Tibial nerve (tissue), 4 donors: ENCODE results near the gene PPP2R5B. TPM values are rescaled to one million over a fixed set of nuclear protein-coding genes. Genes with fewer than 3 reads are reported as not detected.
A peak's percentile ranks its signal among the peaks of the same experiment; 100 is the strongest.

Experiments used
- DNase-seq, 2 donors: peaks; one replicate each; pipeline ENCODE4 v3.0.0-alpha.2; 2019; ENCODE audit warnings: low spot score in 2 of 2
- H3K27ac ChIP-seq, 4 donors: fragments of 200-600 bp; sonication (generic) in 3 of 4; one replicate each; pipeline ENCODE4 v1.5.1; 2017 to 2019; ENCODE audit warnings: mild to moderate bottlenecking in 1 of 4
- H3K27me3 ChIP-seq, 2 donors: fragments of 200-600 bp; sonication (generic) in 1 of 2; one replicate each; pipeline versions ENCODE4 v1.5.1 to v1.6.0; 2017 to 2019
- H3K36me3 ChIP-seq, 3 donors: fragments of 200-600 bp; sonication (generic); one replicate each; pipeline ENCODE4 v1.5.1; 2018 to 2019
- H3K4me1 ChIP-seq, 4 donors: fragments of 200-600 bp; sonication (generic) in 3 of 4; one replicate each; pipeline ENCODE4 v1.5.1; 2017 to 2019
- H3K4me3 ChIP-seq, 4 donors: fragments of 200-600 bp; sonication (generic) in 3 of 4; one replicate each; pipeline ENCODE4 v1.5.1; 2017 to 2019; ENCODE audit warnings: mild to moderate bottlenecking in 1 of 4, moderate library complexity in 1 of 4
- H3K9me3 ChIP-seq, 4 donors: fragments of 200-600 bp; sonication (generic) in 3 of 4; one replicate each; pipeline ENCODE4 v1.5.1; 2017 to 2019
- EP300 ChIP-seq, 2 donors: sonication (generic); formaldehyde crosslinking; IDR thresholded peaks; one replicate each; pipeline ENCODE4 v1.6.1; 2017; ENCODE audit warnings: antibody characterized with exemption in 2 of 2, mild to moderate bottlenecking in 1 of 2
- POLR2A ChIP-seq, 2 donors: fragments of 450-650 bp; IDR thresholded peaks; one replicate each; pipeline ENCODE4 v1.6.1; 2017; ENCODE audit warnings: antibody characterized with exemption in 2 of 2, mild to moderate bottlenecking in 2 of 2, moderate library complexity in 2 of 2
- WGBS, 2 donors: methylation state at CpG; one replicate each; pipeline ENCODE4 v1.1.5; 2018; 5-methylcytosine and 5-hydroxymethylcytosine counted together
- total RNA-seq, 4 donors: library from RNA; depleted of rRNA; stranded (reverse); fragments of >200 nt; gene quantifications; one replicate each; pipeline ENCODE4 v1.1.0, GENCODE V29; 2016
- TF ChIP-seq, protein P1 (sequence below), 5 experiments: fragments of 200-600 bp in 3 of 5; fragments of 450-650 bp in 2 of 5; sonication (generic) in 3 of 5; IDR thresholded peaks; one replicate each; pipeline ENCODE4 v1.5.1; 2016 to 2019; ENCODE audit warnings: antibody characterized with exemption in 5 of 5, mild to moderate bottlenecking in 3 of 5, moderate library complexity in 2 of 5

PPP2R5B gene
- total RNA-seq, 4 donors from 2014 or later: 10.7 to 21.4 (median 20.2) TPM

DNA sequence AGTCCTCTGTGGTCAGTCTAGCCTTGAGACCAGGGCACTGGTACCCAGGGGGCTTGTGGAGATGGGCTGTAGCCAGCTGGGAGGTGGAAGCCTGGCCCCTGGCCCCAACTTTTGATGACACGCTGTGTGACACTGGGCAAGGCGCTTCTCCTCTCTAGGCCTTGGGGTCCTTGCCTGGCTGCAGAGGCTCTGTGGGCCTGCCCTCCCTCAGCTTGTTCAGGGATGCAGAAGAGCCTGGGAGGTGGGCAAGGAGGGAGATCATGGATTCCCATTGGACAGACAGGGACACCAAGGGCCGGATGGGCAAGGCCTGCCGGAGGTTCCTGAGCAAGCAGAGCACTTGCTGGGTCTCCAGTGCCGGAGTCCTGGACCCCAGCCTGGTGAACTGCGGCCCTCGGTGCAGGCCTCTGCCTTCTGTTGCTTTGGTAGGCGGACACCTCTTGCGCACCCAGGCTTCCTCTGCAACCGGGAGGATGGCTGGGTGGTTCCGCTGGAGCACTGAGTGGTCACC is 1.3 kb upstream of the PPP2R5B start:
- H3K4me3 ChIP-seq: peak overlapping the region in 1 of 4 donors; percentile 72
- H3K27ac ChIP-seq: peak overlapping the region in 3 of 4 donors; percentile 91 to 98 (median 92)
- H3K4me1 ChIP-seq: peaks cover 0 to 42% (median 15%) of the 10 kb centered on the region in 4 donors
- TF ChIP-seq EP300 (IDR thresholded peaks at IDR 0.05): no peak
- WGBS, 2 donors: 84 to 100% methylated on average over 5 to 8 of the region's 11 CpGs
- no peaks in the 10 kb centered on the region for H3K9me3 ChIP-seq
- DNase-seq: no peak
- no peaks in the 10 kb centered on the region for H3K27me3 ChIP-seq
- H3K36me3 ChIP-seq: peaks cover 0 to 19% (median 0%) of the 10 kb centered on the region in 3 donors

DNA sequence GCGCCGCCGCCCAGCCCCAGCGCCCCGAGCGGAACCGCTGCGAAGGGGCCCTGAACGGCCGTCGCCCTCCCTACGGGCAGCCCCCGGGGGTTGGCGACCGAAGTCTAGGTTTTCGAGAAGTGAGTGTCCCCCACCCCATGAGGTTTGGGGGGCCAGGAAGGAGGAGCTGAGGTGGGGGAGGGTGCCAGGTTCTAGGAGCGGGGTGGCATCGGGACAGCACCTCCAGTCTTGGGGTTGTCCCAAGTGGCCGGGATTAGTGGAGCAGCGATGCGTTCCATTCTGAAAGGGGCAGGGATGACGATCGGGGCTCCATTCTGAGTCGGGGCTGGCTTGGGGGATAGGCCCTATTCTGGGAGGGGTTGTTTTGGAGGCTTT is 408 bp downstream of the PPP2R5B start:
- 0 to 2% methylated on average over 24 of the region's 24 CpGs for WGBS, 2 donors

DNA sequence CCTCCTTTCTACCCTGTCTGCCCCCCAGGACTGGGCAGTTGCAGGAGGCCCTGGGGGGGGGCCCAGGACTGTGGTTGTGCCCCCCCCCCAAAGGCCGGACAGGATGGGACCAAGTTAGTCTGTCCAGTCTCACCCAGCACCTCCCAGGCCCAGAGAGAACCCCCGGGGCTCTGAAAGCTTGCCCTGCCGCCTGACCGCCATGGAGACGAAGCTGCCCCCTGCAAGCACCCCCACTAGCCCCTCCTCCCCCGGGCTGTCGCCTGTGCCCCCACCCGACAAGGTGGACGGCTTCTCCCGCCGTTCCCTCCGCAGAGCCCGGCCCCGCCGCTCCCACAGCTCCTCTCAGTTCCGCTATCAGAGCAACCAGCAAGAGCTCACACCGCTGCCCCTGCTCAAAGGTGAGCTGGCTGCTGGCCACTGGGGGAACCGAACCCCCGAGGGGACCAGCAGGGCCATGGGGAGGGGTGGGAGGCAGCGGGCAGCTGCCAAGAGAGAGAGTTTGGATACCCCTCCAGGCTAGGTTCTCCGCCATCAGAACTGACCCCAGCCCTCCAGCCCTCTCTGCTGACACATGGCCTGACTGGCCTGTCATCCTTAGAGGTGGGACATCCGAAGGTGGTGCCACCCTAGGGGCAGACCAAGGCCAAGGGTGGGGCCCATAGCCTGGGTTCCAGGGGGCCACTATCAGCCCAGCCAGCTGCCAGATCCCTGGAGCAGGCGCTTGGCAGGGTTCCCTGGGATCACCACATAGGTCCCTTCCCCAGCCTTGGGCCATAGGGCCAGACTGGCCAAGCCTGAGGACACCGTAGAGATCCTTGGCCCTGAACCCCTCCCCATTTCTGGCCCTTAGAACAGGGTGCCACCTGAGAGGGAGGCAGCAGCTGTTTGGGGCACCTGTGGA is 1.3 kb downstream of the PPP2R5B start:
- WGBS, 2 donors: 58 to 62% methylated on average over 10 to 12 of the region's 24 CpGs
- Histone ChIP-seq H3K27ac (peak overlapping the region in 1 of 4 donors; percentile 98), H3K27me3 (no peaks in the 10 kb centered on the region), H3K9me3 (no peaks in the 10 kb centered on the region), H3K4me3 (peak overlapping the region; percentile 72 to 98 (median 86)), H3K36me3 (peaks cover 0 to 44% (median 6%) of the 10 kb centered on the region in 3 donors), H3K4me1 (peaks cover 0 to 31% (median 13%) of the 10 kb centered on the region in 4 donors)
- TF ChIP-seq, protein P1, sequence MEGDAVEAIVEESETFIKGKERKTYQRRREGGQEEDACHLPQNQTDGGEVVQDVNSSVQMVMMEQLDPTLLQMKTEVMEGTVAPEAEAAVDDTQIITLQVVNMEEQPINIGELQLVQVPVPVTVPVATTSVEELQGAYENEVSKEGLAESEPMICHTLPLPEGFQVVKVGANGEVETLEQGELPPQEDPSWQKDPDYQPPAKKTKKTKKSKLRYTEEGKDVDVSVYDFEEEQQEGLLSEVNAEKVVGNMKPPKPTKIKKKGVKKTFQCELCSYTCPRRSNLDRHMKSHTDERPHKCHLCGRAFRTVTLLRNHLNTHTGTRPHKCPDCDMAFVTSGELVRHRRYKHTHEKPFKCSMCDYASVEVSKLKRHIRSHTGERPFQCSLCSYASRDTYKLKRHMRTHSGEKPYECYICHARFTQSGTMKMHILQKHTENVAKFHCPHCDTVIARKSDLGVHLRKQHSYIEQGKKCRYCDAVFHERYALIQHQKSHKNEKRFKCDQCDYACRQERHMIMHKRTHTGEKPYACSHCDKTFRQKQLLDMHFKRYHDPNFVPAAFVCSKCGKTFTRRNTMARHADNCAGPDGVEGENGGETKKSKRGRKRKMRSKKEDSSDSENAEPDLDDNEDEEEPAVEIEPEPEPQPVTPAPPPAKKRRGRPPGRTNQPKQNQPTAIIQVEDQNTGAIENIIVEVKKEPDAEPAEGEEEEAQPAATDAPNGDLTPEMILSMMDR (IDR thresholded peaks at IDR 0.05): no peak
- TF ChIP-seq POLR2A (IDR thresholded peaks at IDR 0.05): no peak
- no peak for TF ChIP-seq EP300 (IDR thresholded peaks at IDR 0.05)
- DNase-seq: no peak

More for the DNA sequence above, 408 bp downstream of the PPP2R5B start:
- H3K9me3 ChIP-seq: no peaks in the 10 kb centered on the region
- H3K4me1 ChIP-seq: peaks cover 0 to 31% (median 13%) of the 10 kb centered on the region in 4 donors
- TF ChIP-seq, protein P1 (IDR thresholded peaks at IDR 0.05): no peak
- TF ChIP-seq EP300 (IDR thresholded peaks at IDR 0.05) (no peak), POLR2A (IDR thresholded peaks at IDR 0.05) (no peak)
- H3K36me3 ChIP-seq: peaks cover 0 to 35% (median 0%) of the 10 kb centered on the region in 3 donors
- no peak for DNase-seq
- H3K4me3 ChIP-seq: peak overlapping the region; percentile 72 to 98 (median 86)
- H3K27ac ChIP-seq: peak overlapping the region; percentile 91 to 98 (median 92)
- no peaks in the 10 kb centered on the region for H3K27me3 ChIP-seq

DNA sequence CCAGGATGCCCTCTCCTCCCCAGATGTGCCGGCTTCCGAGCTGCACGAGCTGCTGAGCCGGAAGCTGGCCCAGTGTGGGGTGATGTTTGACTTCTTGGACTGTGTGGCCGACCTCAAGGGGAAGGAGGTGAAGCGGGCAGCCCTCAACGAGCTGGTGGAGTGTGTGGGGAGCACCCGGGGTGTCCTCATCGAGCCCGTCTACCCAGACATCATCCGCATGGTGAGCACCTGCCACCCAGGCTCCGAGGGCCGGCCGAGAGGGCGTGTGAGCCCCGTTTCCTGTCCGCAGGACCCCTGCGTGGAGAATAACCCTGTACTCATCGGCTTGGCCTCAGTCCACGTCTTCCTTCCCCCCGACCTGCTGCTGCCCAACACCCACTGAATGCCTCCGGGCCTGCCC is 2.2 kb downstream of the PPP2R5B start:
- Histone ChIP-seq H3K4me1 (peaks cover 0 to 31% (median 13%) of the 10 kb centered on the region in 4 donors), H3K4me3 (no peak overlapping the region), H3K27ac (no peak overlapping the region), H3K9me3 (no peaks in the 10 kb centered on the region), H3K27me3 (no peaks in the 10 kb centered on the region), H3K36me3 (peaks cover 0 to 53% (median 11%) of the 10 kb centered on the region in 3 donors)
- DNase-seq: no peak
- 76 to 77% methylated on average over 21 to 22 of the region's 22 CpGs for WGBS, 2 donors
- TF ChIP-seq EP300 (IDR thresholded peaks at IDR 0.05): no peak
- TF ChIP-seq POLR2A (IDR thresholded peaks at IDR 0.05): no peak
- TF ChIP-seq, protein P1 (IDR thresholded peaks at IDR 0.05): no peak

DNA sequence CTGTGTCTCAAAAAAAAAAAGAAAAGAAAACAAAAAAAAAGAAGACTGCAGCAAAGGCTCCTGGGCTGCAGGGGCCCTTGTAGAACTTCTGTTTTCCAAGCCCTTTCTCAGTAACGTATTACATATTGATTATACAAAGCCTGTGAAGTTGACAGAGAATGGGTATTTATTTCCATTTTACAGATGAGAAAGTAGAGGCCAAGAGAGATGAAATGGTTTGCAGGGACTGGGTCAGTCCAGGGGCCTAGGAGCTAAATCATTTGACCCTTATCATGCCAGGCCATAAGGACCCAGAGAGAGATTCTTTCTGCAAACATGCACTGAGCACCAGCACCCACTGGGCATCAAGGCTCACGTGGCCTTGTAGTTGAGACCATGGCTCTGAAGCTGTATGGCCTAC is 4.5 kb downstream of the PPP2R5B start:
- WGBS, 2 donors: 94 to 100% methylated on average over 2 of the region's 2 CpGs
- H3K36me3 ChIP-seq: peaks cover 0 to 76% (median 11%) of the 10 kb centered on the region in 3 donors

More for the DNA sequence above, 4.5 kb downstream of the PPP2R5B start:
- H3K4me3 ChIP-seq: no peak overlapping the region
- no peak overlapping the region for H3K27ac ChIP-seq
- H3K9me3 ChIP-seq: no peaks in the 10 kb centered on the region
- TF ChIP-seq, protein P1 (IDR thresholded peaks at IDR 0.05): no peak
- TF ChIP-seq POLR2A (IDR thresholded peaks at IDR 0.05) (no peak), EP300 (IDR thresholded peaks at IDR 0.05) (no peak)
- H3K4me1 ChIP-seq: peaks cover 0 to 23% (median 11%) of the 10 kb centered on the region in 4 donors
- no peak for DNase-seq
- H3K27me3 ChIP-seq: no peaks in the 10 kb centered on the region
